ENCODE results near the gene PFKFB2.
"Not testable (repeated sequence)": the region's sequence is repeated elsewhere in the genome, so short reads cannot be mapped to it uniquely, and the experiment has no call there.

Gene PFKFB2

GRCh38 chr1:207039380-207040180 lies 13.5 kb upstream of the PFKFB2 start:
- Mint-ChIP-seq H3K4me3 (no peak overlapping the region), H3K9me3 (no peaks in the 10 kb centered on the region), H3K4me1 (no peaks in the 10 kb centered on the region), H3K27ac (no peak overlapping the region), H3K36me3 (ENCODE audit: low read depth) (peaks cover 2% of the 10 kb centered on the region), H3K27me3 (ENCODE audit: low read depth) (peaks cover 4% of the 10 kb centered on the region)
- TF ChIP-seq, protein P1, sequence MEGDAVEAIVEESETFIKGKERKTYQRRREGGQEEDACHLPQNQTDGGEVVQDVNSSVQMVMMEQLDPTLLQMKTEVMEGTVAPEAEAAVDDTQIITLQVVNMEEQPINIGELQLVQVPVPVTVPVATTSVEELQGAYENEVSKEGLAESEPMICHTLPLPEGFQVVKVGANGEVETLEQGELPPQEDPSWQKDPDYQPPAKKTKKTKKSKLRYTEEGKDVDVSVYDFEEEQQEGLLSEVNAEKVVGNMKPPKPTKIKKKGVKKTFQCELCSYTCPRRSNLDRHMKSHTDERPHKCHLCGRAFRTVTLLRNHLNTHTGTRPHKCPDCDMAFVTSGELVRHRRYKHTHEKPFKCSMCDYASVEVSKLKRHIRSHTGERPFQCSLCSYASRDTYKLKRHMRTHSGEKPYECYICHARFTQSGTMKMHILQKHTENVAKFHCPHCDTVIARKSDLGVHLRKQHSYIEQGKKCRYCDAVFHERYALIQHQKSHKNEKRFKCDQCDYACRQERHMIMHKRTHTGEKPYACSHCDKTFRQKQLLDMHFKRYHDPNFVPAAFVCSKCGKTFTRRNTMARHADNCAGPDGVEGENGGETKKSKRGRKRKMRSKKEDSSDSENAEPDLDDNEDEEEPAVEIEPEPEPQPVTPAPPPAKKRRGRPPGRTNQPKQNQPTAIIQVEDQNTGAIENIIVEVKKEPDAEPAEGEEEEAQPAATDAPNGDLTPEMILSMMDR (IDR thresholded peaks at IDR 0.05; ENCODE audit: unreplicated experiment in 3 of 3) = no peak

GRCh38 chr1:207040181-207040533 lies 12.9 kb upstream of the PFKFB2 start:
- H3K36me3 Mint-ChIP-seq (ENCODE audit: low read depth) = peaks cover 5% of the 10 kb centered on the region
- H3K27ac Mint-ChIP-seq = no peak overlapping the region
- H3K4me1 Mint-ChIP-seq = no peaks in the 10 kb centered on the region
- no peaks in the 10 kb centered on the region for H3K9me3 Mint-ChIP-seq
- H3K4me3 Mint-ChIP-seq = no peak overlapping the region
- TF ChIP-seq, protein P1 (IDR thresholded peaks at IDR 0.05; ENCODE audit: unreplicated experiment in 3 of 3) = no peak
- H3K27me3 Mint-ChIP-seq (ENCODE audit: low read depth) = peaks cover 3% of the 10 kb centered on the region

GRCh38 chr1:207041397-207041796 lies 11.7 kb upstream of the PFKFB2 start:
- H3K27ac Mint-ChIP-seq; H3K4me1 Mint-ChIP-seq; H3K9me3 Mint-ChIP-seq; H3K27me3 Mint-ChIP-seq (ENCODE audit: low read depth); H3K4me3 Mint-ChIP-seq: not testable (repeated sequence)
- H3K36me3 Mint-ChIP-seq (ENCODE audit: low read depth) = peaks cover 11% of the 10 kb centered on the region

DNA sequence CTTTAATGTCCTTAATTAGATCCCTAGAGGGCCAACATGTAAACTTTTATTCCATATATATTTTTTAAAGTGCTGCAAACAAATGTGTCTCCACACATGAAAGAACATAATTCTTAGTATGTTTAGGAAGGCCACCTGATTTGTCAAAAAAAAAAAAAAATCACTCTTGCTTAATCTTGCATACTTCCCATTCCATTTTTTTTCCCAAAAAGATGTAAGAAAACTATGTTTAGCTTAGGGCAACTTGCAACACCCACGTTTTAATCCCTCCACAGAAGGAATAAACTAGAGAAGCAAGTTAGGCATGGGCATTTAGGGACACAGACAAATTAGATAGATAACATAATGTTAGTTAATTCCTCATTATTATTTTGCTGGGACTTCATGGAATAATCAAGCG lies 7.6 kb upstream of the PFKFB2 start:
- no peaks in the 10 kb centered on the region for H3K9me3 Mint-ChIP-seq
- no peak overlapping the region for H3K4me3 Mint-ChIP-seq
- peaks cover 35% of the 10 kb centered on the region for H3K4me1 Mint-ChIP-seq
- TF ChIP-seq, protein P1 (IDR thresholded peaks at IDR 0.05; ENCODE audit: unreplicated experiment in 3 of 3) = no peak
- peaks cover 31% of the 10 kb centered on the region for H3K36me3 Mint-ChIP-seq (ENCODE audit: low read depth)
- H3K27me3 Mint-ChIP-seq (ENCODE audit: low read depth) = no peaks in the 10 kb centered on the region
- no peak overlapping the region for H3K27ac Mint-ChIP-seq

DNA sequence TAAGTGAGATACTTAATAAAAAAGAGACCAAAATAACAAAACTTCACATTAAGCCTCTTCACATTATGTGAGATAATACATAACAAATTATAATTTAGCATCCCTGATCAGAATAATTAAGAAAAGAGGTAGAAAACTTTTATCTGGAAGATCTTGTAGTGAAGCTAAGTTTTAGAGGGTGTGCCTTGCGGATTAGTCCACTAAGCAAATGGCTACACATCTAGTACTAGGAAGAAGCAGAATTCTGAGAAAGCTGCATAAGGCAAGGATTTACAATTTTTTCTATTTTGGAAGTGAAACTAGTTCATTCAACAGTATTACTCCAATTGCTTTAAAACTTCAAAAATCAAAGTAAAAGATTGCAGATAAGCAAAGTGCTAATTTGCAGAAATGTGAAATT lies 5.6 kb upstream of the PFKFB2 start:
- Mint-ChIP-seq H3K9me3 (no peaks in the 10 kb centered on the region), H3K27ac (no peak overlapping the region), H3K27me3 (ENCODE audit: low read depth) (no peaks in the 10 kb centered on the region), H3K4me1 (peaks cover 44% of the 10 kb centered on the region), H3K36me3 (ENCODE audit: low read depth) (peaks cover 31% of the 10 kb centered on the region), H3K4me3 (peak overlapping the region; percentile 17 to 53 (median 19))
- TF ChIP-seq, protein P1 (IDR thresholded peaks at IDR 0.05; ENCODE audit: unreplicated experiment in 3 of 3) = no peak

- no peak overlapping the region for H3K27ac Mint-ChIP-seq
- no peaks in the 10 kb centered on the region for H3K9me3 Mint-ChIP-seq
- TF ChIP-seq, protein P1 (IDR thresholded peaks at IDR 0.05; ENCODE audit: unreplicated experiment in 3 of 3) = no peak
- peaks cover 49% of the 10 kb centered on the region for H3K4me1 Mint-ChIP-seq
- no peak overlapping the region for H3K4me3 Mint-ChIP-seq
- peaks cover 31% of the 10 kb centered on the region for H3K36me3 Mint-ChIP-seq (ENCODE audit: low read depth)
- H3K27me3 Mint-ChIP-seq (ENCODE audit: low read depth) = no peaks in the 10 kb centered on the region
Measured at GRCh38 chr1:207048041-207048440, 5.0 kb upstream of the PFKFB2 start.

Measured in nephron (organoid).